ENCODE data around the gene ITGB4. TPM values are rescaled to one million over a fixed set of nuclear protein-coding genes. Genes with fewer than 3 reads are reported as not detected.

ITGB4 gene
- total RNA-seq, 2 donors from 2014 or later, result 18.9 to 26.9 TPM

DNA sequence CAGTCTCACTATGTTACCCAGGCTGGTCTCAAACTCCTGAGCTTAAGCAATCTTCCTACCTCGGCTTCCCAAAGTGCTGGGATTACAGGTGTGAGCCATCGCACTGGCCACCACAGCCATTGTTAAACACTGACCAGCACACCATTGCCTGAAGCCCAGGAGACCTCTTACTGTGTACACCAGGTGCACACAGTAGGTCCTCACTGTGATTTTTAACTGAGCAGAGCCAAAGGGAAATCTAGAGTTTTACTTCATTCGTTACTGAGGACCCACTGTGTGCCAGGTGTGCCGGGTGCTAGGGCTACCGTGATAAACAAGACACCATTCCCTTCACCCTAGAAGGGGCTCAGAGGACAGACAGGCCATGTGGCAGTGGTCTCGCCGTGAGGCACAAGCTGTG is 4.2 kb downstream of the ITGB4 start:
- intact Hi-C loops (cut with DNase I), result no loop called here
- ATAC-seq (no peak), DNase-seq (no peak)

DNA sequence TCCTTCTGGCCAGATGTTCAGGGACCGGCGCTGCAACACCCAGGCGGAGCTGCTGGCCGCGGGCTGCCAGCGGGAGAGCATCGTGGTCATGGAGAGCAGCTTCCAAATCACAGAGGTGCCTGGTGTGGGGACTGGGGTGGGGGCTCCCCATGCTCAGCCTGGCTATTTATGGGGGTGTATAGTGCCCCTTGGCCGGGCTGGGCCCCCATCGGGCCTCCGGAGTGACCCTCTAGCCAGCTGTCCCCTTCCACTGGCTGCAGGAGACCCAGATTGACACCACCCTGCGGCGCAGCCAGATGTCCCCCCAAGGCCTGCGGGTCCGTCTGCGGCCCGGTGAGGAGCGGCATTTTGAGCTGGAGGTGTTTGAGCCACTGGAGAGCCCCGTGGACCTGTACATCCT is 6.1 kb downstream of the ITGB4 start:
- intact Hi-C loops (cut with DNase I), result no loop called here
- ATAC-seq (no peak), DNase-seq (no peak)

DNA sequence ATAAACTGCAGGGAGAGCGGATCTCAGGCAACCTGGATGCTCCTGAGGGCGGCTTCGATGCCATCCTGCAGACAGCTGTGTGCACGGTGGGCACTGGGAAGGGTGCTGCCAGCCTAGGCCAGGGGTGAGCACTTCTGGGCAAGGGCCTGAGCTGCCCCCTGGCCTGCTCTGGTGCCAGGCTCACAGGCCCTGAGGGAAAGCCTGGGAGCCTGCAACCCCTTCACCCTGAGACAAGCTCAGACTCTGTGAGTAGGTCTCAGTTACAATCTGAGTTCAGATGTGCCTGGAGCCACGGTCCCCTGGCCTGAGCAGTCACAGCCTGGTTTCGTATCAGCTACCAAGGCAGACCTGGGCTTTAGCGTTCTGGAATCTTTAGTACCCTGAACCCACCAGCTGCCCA is 8.1 kb downstream of the ITGB4 start:
- DNase-seq (no peak), ATAC-seq (no peak)
- intact Hi-C loops (cut with DNase I), result no loop called here

DNA sequence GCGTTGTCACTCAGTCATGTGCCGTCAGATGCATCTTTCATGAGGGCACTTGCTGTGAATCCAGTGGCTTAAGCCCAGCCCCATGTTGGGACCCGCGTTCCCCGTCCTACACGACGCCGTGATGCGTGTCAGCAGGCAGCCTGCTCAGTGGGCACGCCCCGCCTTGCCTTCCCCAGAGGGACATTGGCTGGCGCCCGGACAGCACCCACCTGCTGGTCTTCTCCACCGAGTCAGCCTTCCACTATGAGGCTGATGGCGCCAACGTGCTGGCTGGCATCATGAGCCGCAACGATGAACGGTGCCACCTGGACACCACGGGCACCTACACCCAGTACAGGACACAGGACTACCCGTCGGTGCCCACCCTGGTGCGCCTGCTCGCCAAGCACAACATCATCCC is 8.8 kb downstream of the ITGB4 start:
- intact Hi-C loops (cut with DNase I), result no loop called here
- ATAC-seq, result no peak
- no peak for DNase-seq

DNA sequence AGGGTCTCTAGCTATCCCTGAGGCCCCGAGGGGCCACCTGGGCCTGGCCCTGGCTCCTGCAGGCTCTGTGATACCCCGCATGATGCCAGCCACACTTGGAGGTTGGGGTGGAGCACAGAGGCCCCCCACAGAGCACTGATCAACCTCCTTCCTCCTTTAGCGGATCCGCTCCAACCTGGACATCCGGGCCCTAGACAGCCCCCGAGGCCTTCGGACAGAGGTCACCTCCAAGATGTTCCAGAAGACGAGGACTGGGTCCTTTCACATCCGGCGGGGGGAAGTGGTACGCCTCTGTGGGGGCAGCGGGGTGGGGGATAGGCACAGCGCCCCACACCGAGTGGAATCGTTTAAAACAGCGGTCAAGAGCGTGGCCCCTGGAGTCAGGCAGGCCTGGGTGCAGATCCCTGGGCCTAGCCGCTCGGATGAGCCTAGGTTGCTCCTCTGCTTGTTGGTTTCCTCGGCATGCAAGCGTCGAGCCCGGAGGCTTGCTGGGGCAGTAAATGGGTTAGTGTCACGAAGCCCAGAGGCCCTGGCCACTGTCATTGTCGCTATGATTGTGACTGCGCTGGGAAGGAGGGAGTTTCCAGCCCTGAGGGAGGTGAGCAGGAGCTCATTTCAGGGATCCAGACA is 9.9 kb downstream of the ITGB4 start:
- no peak for DNase-seq
- ATAC-seq, result no peak
- intact Hi-C loops (cut with DNase I), result no loop called here

DNA sequence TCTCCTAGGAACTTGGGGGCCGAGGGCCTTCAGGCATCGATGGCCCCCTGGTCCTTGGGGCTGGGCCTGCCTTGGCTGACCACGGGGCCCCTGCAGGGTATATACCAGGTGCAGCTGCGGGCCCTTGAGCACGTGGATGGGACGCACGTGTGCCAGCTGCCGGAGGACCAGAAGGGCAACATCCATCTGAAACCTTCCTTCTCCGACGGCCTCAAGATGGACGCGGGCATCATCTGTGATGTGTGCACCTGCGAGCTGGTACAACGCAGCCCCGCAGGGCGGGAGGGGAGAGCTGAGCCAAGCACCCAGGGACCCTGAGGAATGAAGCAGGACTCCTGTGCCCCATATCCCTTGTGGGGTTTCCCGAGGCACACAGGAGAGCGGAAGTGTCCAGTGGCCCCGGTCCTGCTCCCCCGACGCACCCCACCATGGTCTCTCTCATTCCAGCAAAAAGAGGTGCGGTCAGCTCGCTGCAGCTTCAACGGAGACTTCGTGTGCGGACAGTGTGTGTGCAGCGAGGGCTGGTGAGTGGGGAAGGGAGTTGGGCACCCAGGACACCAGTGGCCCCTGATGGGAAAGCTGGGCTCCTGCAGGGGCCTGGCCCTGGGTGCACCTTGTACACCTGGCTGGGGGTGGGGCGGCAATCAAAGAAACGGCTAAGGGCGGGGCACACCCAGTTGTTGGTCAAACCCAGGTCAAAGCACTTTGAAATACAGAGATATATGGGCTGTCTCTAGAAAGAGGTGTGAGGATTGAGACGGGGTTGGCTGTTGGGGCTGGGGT is 10.6 kb downstream of the ITGB4 start:
- intact Hi-C loops (cut with DNase I), result no loop called here
- ATAC-seq (no peak), DNase-seq (no peak)

DNA sequence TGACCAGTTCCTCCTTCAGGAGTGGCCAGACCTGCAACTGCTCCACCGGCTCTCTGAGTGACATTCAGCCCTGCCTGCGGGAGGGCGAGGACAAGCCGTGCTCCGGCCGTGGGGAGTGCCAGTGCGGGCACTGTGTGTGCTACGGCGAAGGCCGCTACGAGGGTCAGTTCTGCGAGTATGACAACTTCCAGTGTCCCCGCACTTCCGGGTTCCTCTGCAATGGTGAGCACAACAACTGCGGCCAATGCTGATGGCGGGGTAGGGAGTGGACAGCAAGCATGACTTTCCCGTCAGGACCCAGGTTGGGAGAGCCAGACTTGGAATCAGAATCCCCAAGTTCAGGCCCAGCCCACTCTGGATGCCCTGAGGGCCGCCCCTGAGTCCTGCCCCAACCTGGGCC is 12.2 kb downstream of the ITGB4 start:
- intact Hi-C loops (cut with DNase I), result no loop called here
- DNase-seq, result no peak
- no peak for ATAC-seq

DNA sequence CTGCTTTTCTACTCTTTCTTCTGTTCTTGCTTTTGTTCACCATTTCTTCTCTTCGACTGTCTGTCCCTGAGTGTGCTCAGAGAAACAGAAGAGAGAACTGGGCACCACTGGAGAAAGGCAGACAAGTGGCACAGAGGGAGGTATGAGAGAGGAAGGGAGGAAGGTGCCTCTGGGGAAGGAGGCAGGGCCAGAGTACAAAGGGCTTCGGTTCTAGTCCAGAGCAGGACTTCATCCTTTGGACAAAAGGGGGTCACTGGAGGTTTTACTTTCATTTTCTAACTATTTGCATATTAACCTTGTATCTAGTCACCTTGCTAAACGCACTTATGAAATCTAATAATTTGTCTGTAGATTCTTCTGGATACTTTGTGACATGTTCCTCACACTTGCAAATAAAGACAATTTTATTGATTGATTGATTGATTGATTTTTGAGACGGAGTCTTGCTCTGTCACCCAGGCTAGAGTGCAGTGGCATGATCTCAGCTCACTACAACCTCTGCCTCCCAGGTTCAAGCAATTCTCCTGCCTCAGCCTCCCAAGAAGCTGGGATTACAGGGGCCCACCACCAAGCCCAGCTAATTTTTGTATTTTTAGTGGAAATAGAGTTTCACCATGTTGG is 13.5 kb downstream of the ITGB4 start:
- intact Hi-C loops (cut with DNase I), result no loop called here
- ATAC-seq (no peak), DNase-seq (no peak)

DNA sequence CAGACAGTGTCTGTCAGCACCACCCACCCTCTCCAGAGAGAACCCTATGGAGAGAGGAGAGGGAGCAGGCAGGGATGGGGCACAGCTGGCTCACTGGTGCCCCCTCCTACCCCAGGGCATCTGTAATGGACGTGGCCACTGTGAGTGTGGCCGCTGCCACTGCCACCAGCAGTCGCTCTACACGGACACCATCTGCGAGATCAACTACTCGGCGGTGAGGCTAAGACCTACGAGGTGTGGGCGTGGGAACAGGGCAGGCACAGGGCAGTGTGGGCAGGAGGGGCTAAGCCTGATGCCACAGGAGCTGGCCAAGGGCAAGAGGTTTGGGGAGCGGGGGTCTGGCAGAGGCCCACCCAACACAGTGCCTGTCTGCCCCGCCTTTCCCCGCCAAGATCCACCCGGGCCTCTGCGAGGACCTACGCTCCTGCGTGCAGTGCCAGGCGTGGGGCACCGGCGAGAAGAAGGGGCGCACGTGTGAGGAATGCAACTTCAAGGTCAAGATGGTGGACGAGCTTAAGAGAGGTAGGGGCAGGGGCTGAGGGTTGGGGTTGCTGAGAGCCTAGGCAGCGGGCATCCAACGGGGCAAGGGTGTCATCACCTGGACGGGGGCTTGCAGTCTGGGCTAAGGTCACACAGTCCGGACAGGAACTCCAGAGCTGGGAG is 15.0 kb downstream of the ITGB4 start:
- ATAC-seq (no peak), DNase-seq (no peak)
- intact Hi-C loops (cut with DNase I), result no loop called here

DNA sequence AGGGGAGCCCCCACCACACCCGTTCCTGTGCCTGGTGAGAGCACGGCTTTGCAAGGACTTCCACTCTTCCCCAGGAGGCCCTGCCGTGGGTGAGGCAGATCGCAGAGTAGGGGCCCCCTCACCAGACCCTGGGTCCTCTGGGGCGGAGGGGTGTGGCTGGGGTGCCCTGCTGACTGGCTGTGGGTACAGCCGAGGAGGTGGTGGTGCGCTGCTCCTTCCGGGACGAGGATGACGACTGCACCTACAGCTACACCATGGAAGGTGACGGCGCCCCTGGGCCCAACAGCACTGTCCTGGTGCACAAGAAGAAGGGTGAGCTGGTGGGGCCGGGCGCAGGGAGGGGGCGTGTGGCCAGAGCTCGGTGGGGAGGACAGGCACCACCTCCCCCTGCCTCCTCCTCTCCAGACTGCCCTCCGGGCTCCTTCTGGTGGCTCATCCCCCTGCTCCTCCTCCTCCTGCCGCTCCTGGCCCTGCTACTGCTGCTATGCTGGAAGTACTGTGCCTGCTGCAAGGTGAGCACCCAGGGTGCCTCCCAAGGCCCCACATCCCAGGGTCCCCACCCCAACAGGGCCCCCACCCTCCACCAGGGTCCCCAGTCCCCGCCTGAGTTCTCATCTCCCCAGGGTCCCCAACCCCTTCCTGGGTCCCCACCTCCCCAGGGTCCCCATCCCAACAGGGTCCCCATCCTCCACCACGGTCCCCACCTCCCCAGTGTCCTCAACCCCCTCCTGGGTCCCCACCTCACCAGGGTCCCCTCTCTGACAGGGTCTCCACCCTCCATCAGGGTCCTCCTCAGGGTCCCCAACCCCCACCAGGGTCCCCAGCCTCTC is 16.1 kb downstream of the ITGB4 start:
- DNase-seq (no peak), ATAC-seq (no peak)
- intact Hi-C loops (cut with DNase I), result no loop called here

DNA sequence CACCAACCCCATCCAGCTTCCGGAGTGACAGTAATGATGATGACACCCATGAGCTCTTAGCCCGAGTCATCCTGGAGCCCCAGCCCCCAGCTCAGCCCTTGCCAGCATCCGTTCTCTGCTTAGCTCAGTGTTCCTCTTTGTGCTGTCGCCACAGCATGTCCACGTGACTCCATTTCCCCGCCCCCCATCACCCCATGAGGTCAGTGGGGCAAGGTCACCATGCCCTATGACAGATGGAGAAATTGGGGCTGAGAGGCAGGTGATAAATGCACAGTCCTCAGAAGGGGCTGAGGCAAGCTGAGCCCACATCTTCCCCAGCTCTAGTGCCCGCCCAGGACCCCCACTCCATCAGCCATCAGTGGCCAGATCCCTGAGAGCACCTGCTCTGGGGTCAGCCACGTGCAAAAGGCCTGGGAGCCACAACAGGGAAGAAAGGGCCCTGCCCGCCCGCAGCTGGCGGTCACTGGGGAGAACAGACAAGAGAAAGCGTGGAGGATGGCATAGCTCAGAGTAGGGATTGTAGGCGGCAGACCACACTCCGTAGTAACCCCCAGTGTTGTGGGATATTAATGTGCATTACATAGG is 17.1 kb downstream of the ITGB4 start:
- intact Hi-C loops (cut with DNase I), result no loop called here
- no peak for DNase-seq
- peak; percentile 38 to 58 for ATAC-seq

DNA sequence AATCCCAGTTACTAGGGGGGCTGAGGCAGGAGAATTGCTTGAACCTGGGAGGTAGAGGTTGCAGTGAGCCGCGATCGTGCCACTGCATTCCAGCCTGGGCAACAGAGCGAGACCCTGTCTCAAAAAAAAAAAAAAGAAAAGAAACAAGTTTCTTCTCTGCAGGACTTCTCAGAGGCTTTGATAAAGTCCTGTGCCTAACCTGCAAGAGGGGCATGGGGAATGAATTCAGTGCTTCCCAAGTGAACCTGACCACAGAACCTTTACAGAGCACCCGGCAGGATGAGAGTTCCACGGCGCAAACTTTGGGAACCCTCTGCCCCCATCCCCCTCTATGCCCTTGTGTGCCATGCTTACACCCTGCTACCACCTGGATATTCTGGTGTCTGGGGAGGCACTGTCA is 17.9 kb downstream of the ITGB4 start:
- no peak for DNase-seq
- intact Hi-C loops (cut with DNase I), result no loop called here
- no peak for ATAC-seq

DNA sequence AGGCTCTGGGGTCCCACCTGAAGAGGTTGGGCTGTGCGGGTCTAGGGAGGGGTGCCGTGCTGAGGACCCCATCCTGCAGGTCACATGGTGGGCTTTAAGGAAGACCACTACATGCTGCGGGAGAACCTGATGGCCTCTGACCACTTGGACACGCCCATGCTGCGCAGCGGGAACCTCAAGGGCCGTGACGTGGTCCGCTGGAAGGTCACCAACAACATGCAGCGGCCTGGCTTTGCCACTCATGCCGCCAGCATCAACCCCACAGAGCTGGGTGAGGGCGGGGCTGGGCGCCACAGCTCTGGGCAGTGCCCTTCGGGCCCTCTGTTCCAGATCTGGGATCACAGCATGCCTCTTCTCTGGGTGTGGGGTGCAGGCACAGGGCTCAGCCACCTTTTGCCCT is 18.5 kb downstream of the ITGB4 start:
- no peak for ATAC-seq
- DNase-seq, result no peak
- intact Hi-C loops (cut with DNase I), result no loop called here

DNA sequence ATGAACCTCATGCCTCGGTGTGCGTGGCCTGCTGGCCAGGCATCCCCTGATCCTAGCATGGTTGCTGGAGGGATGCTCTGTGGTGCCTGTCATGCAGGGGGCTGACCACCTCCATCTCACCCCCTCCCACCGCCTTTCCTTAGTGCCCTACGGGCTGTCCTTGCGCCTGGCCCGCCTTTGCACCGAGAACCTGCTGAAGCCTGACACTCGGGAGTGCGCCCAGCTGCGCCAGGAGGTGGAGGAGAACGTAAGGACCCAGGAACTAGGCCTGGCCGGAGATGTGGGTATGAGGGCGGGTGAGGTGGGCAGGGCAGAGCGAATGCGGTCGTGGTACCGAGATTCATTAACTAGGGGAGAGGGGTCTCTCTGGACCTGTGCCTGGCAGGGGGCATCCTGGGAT is 19.0 kb downstream of the ITGB4 start:
- intact Hi-C loops (cut with DNase I), result no loop called here
- no peak for DNase-seq
- no peak for ATAC-seq

DNA sequence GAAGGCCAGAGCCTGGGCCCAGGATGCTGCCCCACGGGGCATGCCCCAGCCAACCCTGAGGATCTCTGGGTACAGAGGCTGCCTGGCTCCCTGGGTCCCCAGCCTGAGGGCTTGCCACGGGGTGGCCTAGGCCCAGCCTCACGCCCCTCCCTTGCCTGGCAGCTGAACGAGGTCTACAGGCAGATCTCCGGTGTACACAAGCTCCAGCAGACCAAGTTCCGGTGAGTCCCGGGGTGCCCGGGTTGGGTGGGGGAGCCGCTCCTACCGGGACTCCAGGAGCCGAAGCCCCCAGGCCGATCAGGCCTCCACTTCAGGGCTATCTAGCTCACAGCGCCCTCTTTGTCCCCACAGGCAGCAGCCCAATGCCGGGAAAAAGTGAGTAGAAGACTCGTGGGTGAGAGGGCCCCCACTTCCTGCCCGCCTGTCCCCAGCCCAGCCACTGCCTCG is 19.4 kb downstream of the ITGB4 start:
- ATAC-seq (no peak), DNase-seq (no peak)
- intact Hi-C loops (cut with DNase I), result no loop called here

DNA sequence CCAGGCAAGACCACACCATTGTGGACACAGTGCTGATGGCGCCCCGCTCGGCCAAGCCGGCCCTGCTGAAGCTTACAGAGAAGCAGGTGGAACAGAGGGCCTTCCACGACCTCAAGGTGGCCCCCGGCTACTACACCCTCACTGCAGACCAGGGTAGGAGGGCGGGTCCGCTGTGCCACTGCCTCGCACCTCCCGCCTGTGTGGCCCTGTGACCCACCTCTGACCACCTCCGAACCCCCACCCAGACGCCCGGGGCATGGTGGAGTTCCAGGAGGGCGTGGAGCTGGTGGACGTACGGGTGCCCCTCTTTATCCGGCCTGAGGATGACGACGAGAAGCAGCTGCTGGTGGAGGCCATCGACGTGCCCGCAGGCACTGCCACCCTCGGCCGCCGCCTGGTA is 21.1 kb downstream of the ITGB4 start:
- no peak for DNase-seq
- intact Hi-C loops (cut with DNase I), result no loop called here

DNA sequence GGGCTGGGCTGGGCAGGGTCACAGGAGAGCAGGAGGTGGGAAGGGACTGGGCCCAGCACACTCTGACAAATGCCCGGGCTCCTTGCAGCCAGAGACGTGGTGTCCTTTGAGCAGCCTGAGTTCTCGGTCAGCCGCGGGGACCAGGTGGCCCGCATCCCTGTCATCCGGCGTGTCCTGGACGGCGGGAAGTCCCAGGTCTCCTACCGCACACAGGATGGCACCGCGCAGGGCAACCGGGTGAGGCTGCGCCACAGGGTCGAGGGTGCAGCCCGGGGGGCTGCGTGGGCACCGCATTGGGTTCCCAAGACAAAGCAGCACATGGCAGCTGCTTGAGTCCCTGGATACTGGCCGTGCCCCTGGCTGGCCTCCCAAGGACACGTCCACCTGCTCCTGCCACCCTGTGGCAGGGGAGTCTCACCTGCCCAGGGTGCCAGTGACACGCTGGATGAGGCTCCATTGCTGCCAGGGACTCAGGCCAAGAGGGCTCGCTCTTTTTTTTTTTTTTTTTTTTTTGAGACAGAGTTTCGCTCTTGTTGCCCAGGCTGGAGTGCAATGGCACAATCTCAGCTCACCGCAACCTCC is 22.5 kb downstream of the ITGB4 start:
- no peak for DNase-seq
- intact Hi-C loops (cut with DNase I), result no loop called here
- no peak for ATAC-seq

More for the DNA sequence above, 21.1 kb downstream of the ITGB4 start:
- ATAC-seq, result no peak

DNA sequence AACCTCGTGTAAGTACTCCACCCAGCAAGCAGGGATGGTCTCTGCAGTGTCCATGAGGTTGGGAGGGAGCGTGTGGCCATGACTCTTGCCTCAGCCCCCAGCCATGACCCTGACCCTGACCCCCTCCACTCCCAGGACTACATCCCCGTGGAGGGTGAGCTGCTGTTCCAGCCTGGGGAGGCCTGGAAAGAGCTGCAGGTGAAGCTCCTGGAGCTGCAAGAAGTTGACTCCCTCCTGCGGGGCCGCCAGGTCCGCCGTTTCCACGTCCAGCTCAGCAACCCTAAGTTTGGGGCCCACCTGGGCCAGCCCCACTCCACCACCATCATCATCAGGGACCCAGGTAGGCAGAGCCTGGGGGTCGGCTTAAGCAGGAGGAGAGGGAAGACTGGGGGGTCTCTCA is 27.4 kb downstream of the ITGB4 start:
- ATAC-seq (no peak), DNase-seq (no peak)
- intact Hi-C loops (cut with DNase I), result loop anchor here in 1 of 2 donors (5.0 kb wide), 1 partner anchor 71 kb away; no protein-coding TSS in a partner anchor

Data from left cardiac atrium (tissue), 4 donors.